Measurements from ENCODE around the gene F8.

DNA sequence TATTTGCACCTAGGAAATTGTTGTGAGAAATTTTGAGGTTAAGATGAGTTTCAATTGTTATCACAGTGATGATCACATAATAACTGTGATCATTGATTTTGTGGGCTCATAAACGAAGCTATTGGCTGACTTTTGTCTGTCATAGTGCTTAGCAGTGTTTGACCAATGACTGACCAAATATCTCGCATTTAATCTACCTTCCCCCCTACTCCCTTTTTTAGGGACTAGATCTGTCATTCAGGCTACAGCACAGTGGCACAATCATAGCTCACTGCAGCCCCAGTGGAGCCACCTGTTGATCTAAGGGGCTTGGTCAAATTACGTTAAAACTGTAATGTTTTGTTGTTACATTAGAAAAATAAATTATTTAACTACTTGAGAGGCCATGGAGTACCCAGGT lies 5.6 kb upstream of the F8 start:
- TF ChIP-seq, protein P1, sequence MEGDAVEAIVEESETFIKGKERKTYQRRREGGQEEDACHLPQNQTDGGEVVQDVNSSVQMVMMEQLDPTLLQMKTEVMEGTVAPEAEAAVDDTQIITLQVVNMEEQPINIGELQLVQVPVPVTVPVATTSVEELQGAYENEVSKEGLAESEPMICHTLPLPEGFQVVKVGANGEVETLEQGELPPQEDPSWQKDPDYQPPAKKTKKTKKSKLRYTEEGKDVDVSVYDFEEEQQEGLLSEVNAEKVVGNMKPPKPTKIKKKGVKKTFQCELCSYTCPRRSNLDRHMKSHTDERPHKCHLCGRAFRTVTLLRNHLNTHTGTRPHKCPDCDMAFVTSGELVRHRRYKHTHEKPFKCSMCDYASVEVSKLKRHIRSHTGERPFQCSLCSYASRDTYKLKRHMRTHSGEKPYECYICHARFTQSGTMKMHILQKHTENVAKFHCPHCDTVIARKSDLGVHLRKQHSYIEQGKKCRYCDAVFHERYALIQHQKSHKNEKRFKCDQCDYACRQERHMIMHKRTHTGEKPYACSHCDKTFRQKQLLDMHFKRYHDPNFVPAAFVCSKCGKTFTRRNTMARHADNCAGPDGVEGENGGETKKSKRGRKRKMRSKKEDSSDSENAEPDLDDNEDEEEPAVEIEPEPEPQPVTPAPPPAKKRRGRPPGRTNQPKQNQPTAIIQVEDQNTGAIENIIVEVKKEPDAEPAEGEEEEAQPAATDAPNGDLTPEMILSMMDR (IDR thresholded peaks at IDR 0.05), result no peak
- TF ChIP-seq POLR2A (IDR thresholded peaks at IDR 0.05), result no peak
